ENCODE data around the gene SLC6A16.

- TF ChIP-seq CTCF (conservative IDR thresholded peaks at IDR 0.05) = no peak
- TF ChIP-seq EZH2 (IDR thresholded peaks at IDR 0.05; ENCODE audit: low read depth) = no peak
Observed at GRCh38 chr19:49362929-49363267, 37.9 kb upstream of the SLC6A16 start.

Data from PC-9 (cell line).